Measurements from ENCODE around the gene ATXN1.
A peak's percentile ranks its signal among the peaks of the same experiment; 100 is the strongest.

The ATXN1 gene

DNA sequence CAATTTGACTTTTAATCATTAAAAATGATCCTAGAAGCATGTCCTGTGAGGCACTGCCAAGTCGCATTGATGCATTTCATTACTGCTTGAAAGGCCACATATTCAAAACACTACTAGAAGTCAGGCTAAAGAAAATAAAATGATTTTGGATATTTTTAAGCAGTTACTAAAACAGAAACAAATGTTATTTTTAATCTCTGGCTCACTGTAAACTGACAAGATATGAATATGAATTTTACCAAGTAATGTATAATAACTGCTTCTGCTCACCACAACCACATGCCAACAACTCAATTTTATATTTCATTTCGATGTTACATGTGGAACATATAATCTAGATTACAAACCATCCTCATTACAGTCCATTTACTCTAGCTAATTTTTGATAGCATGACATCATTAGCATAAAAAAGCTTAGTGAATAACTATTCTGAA lies 90.6 kb downstream of the ATXN1 start:
- H3K27ac ChIP-seq (replicated peaks): peak overlapping the region; percentile 38
- no peak for DNase-seq (ENCODE audit: low read depth in 1 of 2, low spot score in 1 of 2)
- no peak overlapping the region for H3K4me3 ChIP-seq (replicated peaks; ENCODE audit: insufficient read depth, low read length)
- TF ChIP-seq, protein P1, sequence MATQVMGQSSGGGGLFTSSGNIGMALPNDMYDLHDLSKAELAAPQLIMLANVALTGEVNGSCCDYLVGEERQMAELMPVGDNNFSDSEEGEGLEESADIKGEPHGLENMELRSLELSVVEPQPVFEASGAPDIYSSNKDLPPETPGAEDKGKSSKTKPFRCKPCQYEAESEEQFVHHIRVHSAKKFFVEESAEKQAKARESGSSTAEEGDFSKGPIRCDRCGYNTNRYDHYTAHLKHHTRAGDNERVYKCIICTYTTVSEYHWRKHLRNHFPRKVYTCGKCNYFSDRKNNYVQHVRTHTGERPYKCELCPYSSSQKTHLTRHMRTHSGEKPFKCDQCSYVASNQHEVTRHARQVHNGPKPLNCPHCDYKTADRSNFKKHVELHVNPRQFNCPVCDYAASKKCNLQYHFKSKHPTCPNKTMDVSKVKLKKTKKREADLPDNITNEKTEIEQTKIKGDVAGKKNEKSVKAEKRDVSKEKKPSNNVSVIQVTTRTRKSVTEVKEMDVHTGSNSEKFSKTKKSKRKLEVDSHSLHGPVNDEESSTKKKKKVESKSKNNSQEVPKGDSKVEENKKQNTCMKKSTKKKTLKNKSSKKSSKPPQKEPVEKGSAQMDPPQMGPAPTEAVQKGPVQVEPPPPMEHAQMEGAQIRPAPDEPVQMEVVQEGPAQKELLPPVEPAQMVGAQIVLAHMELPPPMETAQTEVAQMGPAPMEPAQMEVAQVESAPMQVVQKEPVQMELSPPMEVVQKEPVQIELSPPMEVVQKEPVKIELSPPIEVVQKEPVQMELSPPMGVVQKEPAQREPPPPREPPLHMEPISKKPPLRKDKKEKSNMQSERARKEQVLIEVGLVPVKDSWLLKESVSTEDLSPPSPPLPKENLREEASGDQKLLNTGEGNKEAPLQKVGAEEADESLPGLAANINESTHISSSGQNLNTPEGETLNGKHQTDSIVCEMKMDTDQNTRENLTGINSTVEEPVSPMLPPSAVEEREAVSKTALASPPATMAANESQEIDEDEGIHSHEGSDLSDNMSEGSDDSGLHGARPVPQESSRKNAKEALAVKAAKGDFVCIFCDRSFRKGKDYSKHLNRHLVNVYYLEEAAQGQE (IDR thresholded peaks at IDR 0.05; ENCODE audit: insufficient replicate concordance, low read depth): no peak
- no peak for TF ChIP-seq POLR2AphosphoS5 (IDR thresholded peaks at IDR 0.05; ENCODE audit: low read depth)
- TF ChIP-seq SPI1 (IDR thresholded peaks at IDR 0.05; ENCODE audit: borderline replicate concordance, low read depth): no peak
- no peak for TF ChIP-seq GABPA (IDR thresholded peaks at IDR 0.05; ENCODE audit: low read depth)
- TF ChIP-seq, protein P2, sequence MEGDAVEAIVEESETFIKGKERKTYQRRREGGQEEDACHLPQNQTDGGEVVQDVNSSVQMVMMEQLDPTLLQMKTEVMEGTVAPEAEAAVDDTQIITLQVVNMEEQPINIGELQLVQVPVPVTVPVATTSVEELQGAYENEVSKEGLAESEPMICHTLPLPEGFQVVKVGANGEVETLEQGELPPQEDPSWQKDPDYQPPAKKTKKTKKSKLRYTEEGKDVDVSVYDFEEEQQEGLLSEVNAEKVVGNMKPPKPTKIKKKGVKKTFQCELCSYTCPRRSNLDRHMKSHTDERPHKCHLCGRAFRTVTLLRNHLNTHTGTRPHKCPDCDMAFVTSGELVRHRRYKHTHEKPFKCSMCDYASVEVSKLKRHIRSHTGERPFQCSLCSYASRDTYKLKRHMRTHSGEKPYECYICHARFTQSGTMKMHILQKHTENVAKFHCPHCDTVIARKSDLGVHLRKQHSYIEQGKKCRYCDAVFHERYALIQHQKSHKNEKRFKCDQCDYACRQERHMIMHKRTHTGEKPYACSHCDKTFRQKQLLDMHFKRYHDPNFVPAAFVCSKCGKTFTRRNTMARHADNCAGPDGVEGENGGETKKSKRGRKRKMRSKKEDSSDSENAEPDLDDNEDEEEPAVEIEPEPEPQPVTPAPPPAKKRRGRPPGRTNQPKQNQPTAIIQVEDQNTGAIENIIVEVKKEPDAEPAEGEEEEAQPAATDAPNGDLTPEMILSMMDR (IDR thresholded peaks at IDR 0.05; ENCODE audit: insufficient read depth, low read length): no peak
- H3K27me3 ChIP-seq (ENCODE audit: insufficient read depth, poor library complexity, severe bottlenecking): no peaks in the 10 kb centered on the region

DNA sequence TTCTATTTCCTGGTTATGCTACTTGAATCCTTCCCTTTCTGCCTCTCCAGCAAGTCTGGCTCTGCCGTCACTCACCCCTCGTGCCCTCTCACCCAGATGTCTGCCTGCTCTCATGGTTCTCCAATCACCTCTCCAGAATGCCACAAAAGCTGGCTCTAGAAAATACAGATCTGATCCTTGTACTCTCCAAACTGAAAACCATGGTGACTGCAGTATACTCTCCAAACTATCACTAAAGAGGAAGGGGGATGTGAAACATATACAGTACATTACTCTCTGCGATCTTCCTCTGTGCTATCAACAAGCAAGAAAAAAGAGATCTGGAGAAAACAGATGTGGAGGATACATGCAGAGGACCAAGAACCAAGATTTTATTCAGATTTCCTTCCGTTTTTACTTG lies 91.1 kb downstream of the ATXN1 start:
- peak overlapping the region; percentile 38 for H3K27ac ChIP-seq (replicated peaks)
- DNase-seq (ENCODE audit: low read depth in 1 of 2, low spot score in 1 of 2): no peak
- TF ChIP-seq, protein P1 (IDR thresholded peaks at IDR 0.05; ENCODE audit: insufficient replicate concordance, low read depth): no peak
- peak; percentile 12; the same call in 1 of the 2 replicates for TF ChIP-seq SPI1 (IDR thresholded peaks at IDR 0.05; ENCODE audit: borderline replicate concordance, low read depth)
- no peak for TF ChIP-seq GABPA (IDR thresholded peaks at IDR 0.05; ENCODE audit: low read depth)
- TF ChIP-seq, protein P2 (IDR thresholded peaks at IDR 0.05; ENCODE audit: insufficient read depth, low read length): no peak
- TF ChIP-seq POLR2AphosphoS5 (IDR thresholded peaks at IDR 0.05; ENCODE audit: low read depth): no peak
- no peaks in the 10 kb centered on the region for H3K27me3 ChIP-seq (ENCODE audit: insufficient read depth, poor library complexity, severe bottlenecking)
- H3K4me3 ChIP-seq (replicated peaks; ENCODE audit: insufficient read depth, low read length): no peak overlapping the region

DNA sequence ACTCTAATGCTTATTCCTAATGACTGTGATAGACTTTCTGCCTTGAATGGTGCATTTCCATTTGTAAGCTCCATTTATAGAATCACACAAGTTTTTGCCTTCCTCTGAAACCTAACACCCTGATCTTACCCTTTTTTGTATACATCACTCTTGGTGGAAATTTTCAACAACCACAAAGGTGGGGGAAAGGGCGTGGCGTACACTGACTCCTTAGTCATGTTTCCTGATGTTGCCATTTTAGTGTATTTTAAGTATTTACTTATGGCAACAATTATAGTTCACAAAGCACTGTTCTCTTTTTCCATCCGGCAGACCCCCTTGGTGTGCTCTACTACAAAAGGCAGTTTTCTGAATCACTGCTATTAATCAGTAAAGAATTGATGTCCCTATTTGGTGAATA lies 92.0 kb downstream of the ATXN1 start:
- Histone ChIP-seq H3K27ac (replicated peaks) (no peak overlapping the region), H3K27me3 (ENCODE audit: insufficient read depth, poor library complexity, severe bottlenecking) (no peaks in the 10 kb centered on the region), H3K4me3 (replicated peaks; ENCODE audit: insufficient read depth, low read length) (no peak overlapping the region)
- no peak for TF ChIP-seq SPI1 (IDR thresholded peaks at IDR 0.05; ENCODE audit: borderline replicate concordance, low read depth)
- TF ChIP-seq POLR2AphosphoS5 (IDR thresholded peaks at IDR 0.05; ENCODE audit: low read depth): no peak
- TF ChIP-seq, protein P1 (IDR thresholded peaks at IDR 0.05; ENCODE audit: insufficient replicate concordance, low read depth): no peak
- no peak for TF ChIP-seq GABPA (IDR thresholded peaks at IDR 0.05; ENCODE audit: low read depth)
- TF ChIP-seq, protein P2 (IDR thresholded peaks at IDR 0.05; ENCODE audit: insufficient read depth, low read length): no peak
- no peak for DNase-seq (ENCODE audit: low read depth in 1 of 2, low spot score in 1 of 2)

Data from HL-60 (cell line).